ENCODE results near the gene PRSS53.

- TF ChIP-seq CTCF (IDR thresholded peaks at IDR 0.05; ENCODE audit: insufficient read depth, low read length, poor library complexity, severe bottlenecking) (no peak), EZH2phosphoT487 (conservative IDR thresholded peaks at IDR 0.05; ENCODE audit: low read length) (no peak)
Measured at GRCh38 chr16:31108794-31109558, 20.2 kb upstream of the PRSS53 start.
